ENCODE measurements around the gene KAZN.

The KAZN gene

GRCh38 chr1:14647777-14648176, 49.3 kb downstream of the KAZN start:
- no peak for DNase-seq (ENCODE audit: low read depth)

- DNase-seq (ENCODE audit: low read depth) = no peak
These were observed 49.9 kb downstream of the KAZN start for GRCh38 chr1:14648391-14648790.

- DNase-seq (ENCODE audit: low read depth) = no peak
These were observed 50.7 kb downstream of the KAZN start for GRCh38 chr1:14648896-14649855.

- DNase-seq (ENCODE audit: low read depth) = no peak
These were observed 51.5 kb downstream of the KAZN start for GRCh38 chr1:14649976-14650375.

GRCh38 chr1:14650951-14651350, 52.5 kb downstream of the KAZN start:
- no peak for DNase-seq (ENCODE audit: low read depth)

- no peak for DNase-seq (ENCODE audit: low read depth)
These were observed 54.4 kb downstream of the KAZN start for GRCh38 chr1:14652840-14653239.

GRCh38 chr1:14653461-14653960, 55.0 kb downstream of the KAZN start:
- DNase-seq (ENCODE audit: low read depth) = no peak

- DNase-seq (ENCODE audit: low read depth) = no peak
These were observed 56.1 kb downstream of the KAZN start for GRCh38 chr1:14654554-14654953.

- DNase-seq (ENCODE audit: low read depth) = no peak
These were observed 56.9 kb downstream of the KAZN start for GRCh38 chr1:14655385-14655784.

- no peak for DNase-seq (ENCODE audit: low read depth)
These were observed 58.0 kb downstream of the KAZN start for GRCh38 chr1:14656384-14656937.

GRCh38 chr1:14658642-14659041, 60.2 kb downstream of the KAZN start:
- DNase-seq (ENCODE audit: low read depth) = no peak

- no peak for DNase-seq (ENCODE audit: low read depth)
These were observed 61.4 kb downstream of the KAZN start for GRCh38 chr1:14659913-14660312.

- no peak for DNase-seq (ENCODE audit: low read depth)
These were observed 62.3 kb downstream of the KAZN start for GRCh38 chr1:14660801-14661200.

GRCh38 chr1:14661222-14661621, 62.7 kb downstream of the KAZN start:
- no peak for DNase-seq (ENCODE audit: low read depth)

GRCh38 chr1:14662116-14662515, 63.6 kb downstream of the KAZN start:
- DNase-seq (ENCODE audit: low read depth) = no peak

- DNase-seq (ENCODE audit: low read depth) = no peak
These were observed 65.3 kb downstream of the KAZN start for GRCh38 chr1:14663773-14664172.

GRCh38 chr1:14666373-14666772, 67.9 kb downstream of the KAZN start:
- no peak for DNase-seq (ENCODE audit: low read depth)

GRCh38 chr1:14666962-14667650, 68.6 kb downstream of the KAZN start:
- no peak for DNase-seq (ENCODE audit: low read depth)

GRCh38 chr1:14667651-14667984, 69.1 kb downstream of the KAZN start:
- no peak for DNase-seq (ENCODE audit: low read depth)

GRCh38 chr1:14668538-14668937, 70.1 kb downstream of the KAZN start:
- no peak for DNase-seq (ENCODE audit: low read depth)

- no peak for DNase-seq (ENCODE audit: low read depth)
These were observed 73.5 kb downstream of the KAZN start for GRCh38 chr1:14672005-14672404.

GRCh38 chr1:14674030-14674429, 75.5 kb downstream of the KAZN start:
- DNase-seq (ENCODE audit: low read depth) = no peak

- DNase-seq (ENCODE audit: low read depth) = no peak
These were observed 77.9 kb downstream of the KAZN start for GRCh38 chr1:14676400-14676799.
